Coronary artery (tissue), 2 donors: Measurements from ENCODE around the gene PTGER4.
"Not testable (repeated sequence)": the region's sequence is repeated elsewhere in the genome, so short reads cannot be mapped to it uniquely, and the experiment has no call there.

ENCODE experiments used
- DNase-seq: peaks from one replicate; pipeline ENCODE4 v3.0.0-alpha.2; 2017; ENCODE audit warnings: low spot score
- H3K27ac ChIP-seq, 2 donors: fragments of 200-600 bp; sonication (generic); one replicate each; pipeline ENCODE4 v1.5.1; 2016 to 2019
- H3K4me3 ChIP-seq: fragments of 200-600 bp; sonication (generic); 2 replicates; pipeline ENCODE4 v1.5.1; 2016; ENCODE audit warnings: mild to moderate bottlenecking, moderate library complexity
- CTCF ChIP-seq: fragments of 200-600 bp; sonication (generic); IDR thresholded peaks from one replicate; pipeline ENCODE4 v1.5.1; 2019; ENCODE audit warnings: antibody characterized with exemption

The PTGER4 gene

DNA sequence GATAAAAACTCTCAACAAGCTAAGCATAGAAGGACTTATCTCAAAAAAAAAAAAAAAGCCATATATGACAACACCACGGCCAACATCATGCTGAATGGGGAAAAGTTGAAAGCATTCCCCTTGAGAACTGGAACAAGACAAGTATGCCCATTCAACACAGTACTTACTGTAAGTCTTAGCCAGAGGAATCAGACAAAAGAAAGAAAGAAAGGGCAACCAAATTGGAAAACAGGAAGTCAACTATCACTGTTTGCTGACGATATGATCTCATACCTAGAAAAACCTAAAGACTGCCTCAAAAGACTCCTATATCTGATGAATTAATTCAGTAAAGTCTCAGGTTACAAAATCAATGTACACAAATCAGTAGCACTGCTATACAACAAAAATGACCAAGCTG lies 24.6 kb upstream of the PTGER4 start:
- no peak overlapping the region for H3K27ac ChIP-seq
- no peak for DNase-seq
- TF ChIP-seq CTCF, result no peak
- no peak overlapping the region for H3K4me3 ChIP-seq

DNA sequence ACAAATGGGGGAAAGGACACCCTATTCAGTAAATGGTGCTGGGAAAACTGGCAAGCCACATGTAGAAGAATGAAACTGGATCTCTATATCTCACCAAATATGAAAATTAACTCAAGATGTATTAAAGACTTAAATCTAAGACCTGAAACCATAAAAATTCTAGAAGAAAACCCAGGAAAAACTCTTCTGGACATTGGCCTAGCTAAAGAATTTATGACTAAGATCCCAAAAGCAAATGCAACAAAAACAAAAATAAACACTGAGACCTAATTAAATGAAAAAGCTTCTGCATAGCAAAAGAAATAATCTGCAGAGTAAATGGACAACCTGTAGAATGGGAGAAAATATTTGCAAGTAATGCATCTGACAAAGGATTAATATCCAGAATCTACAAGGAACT lies 23.6 kb upstream of the PTGER4 start:
- not testable (repeated sequence) for H3K4me3 ChIP-seq, DNase-seq

GRCh38 chr5:40656766-40657165 lies 22.9 kb upstream of the PTGER4 start:
- no peak for DNase-seq
- Histone ChIP-seq H3K27ac (no peak overlapping the region), H3K4me3 (no peak overlapping the region)
- no peak for TF ChIP-seq CTCF

More for the DNA sequence above, 23.6 kb upstream of the PTGER4 start:
- not testable (repeated sequence) for H3K27ac ChIP-seq

DNA sequence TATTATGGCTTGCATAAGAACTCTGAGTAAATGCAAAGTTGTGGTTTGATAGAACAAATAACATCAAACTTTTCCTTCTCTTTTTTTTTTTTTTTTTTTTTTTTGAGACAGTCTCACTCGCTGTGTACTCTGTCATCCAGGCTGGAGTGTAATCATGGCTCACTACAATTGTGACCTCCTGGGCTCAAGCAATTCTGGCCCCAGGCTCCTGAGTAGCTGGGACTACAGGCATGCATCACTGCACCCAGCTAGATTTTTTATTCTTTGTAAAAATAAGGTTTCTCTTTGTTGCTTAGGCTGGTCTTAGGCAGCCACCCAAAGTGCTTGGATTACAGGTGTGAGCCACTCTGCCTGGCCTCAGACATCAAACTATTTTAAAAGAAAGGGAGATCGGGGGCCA lies 19.0 kb upstream of the PTGER4 start:
- no peak for TF ChIP-seq CTCF
- Histone ChIP-seq H3K4me3 (no peak overlapping the region), H3K27ac (no peak overlapping the region)
- no peak for DNase-seq

GRCh38 chr5:40665635-40666298 lies 13.9 kb upstream of the PTGER4 start:
- no peak for TF ChIP-seq CTCF
- Histone ChIP-seq H3K4me3 (no peak overlapping the region), H3K27ac (no peak overlapping the region)
- no peak for DNase-seq

DNA sequence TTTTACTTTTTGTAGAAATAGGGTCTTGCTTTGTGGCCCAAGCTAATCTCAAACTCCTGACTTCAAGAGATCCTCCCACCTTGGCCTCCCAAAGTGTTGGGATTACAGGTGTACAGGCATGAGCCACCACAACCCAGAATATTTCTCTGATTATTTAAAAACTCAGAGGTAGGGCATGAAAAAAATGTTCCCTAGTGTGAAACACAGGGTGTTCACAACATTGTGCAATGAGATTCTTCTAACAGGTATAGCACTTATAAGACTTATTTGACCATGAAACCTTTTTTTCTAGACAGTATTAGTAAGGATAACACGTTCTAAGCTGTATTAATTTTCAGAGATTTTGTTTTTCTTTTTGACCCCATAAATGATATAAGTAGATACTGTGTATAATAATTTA lies 13.1 kb upstream of the PTGER4 start:
- H3K4me3 ChIP-seq, result no peak overlapping the region
- DNase-seq, result no peak
- TF ChIP-seq CTCF, result no peak
- H3K27ac ChIP-seq, result no peak overlapping the region

GRCh38 chr5:40667161-40667663 lies 12.5 kb upstream of the PTGER4 start:
- H3K4me3 ChIP-seq, result no peak overlapping the region
- H3K27ac ChIP-seq, result no peak overlapping the region
- TF ChIP-seq CTCF, result no peak
- DNase-seq, result no peak
